ENCODE data around the gene CTSH.
"Not testable (repeated sequence)": the region's sequence is repeated elsewhere in the genome, so short reads cannot be mapped to it uniquely, and the experiment has no call there.

CTSH gene

DNA sequence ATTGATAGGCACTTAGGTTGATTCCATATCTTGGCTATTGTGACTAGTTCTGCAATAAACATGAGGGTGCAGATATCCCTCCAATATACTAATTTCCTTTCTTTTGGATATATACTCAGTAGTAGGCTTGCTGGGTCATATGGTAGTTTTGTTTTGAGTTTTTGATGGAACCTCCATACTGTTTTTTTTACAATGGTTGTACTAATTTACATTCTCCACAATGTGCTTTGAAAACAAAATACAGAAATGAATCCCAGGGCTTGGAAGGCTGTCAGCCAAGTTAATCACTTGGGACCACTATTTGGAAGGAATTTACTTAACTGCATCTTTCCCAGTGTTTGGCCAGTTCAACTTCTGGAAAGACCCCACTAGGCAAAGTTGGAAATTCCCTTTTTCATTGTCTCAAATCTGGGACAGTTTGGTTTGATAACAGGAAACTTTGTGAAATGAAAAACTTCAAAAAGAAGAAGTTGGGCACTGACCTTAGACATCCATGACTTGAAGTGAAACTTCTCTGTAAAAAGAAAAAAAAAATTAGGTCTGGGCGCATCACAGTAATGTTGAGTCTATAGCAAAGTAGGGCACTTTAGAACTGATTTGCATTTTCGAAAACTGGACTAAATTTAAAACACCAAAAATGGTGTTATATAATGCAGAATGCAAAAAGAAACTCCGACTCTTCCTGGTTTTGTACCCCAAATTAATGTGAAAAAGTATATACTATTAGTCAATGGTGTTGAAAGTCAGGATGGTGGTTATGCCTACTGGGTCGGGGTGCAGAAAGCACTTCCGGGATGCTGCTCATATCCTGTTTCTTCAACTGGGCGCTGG, 6.0 kb downstream of the CTSH start:
- DNase-seq: no peak

DNA sequence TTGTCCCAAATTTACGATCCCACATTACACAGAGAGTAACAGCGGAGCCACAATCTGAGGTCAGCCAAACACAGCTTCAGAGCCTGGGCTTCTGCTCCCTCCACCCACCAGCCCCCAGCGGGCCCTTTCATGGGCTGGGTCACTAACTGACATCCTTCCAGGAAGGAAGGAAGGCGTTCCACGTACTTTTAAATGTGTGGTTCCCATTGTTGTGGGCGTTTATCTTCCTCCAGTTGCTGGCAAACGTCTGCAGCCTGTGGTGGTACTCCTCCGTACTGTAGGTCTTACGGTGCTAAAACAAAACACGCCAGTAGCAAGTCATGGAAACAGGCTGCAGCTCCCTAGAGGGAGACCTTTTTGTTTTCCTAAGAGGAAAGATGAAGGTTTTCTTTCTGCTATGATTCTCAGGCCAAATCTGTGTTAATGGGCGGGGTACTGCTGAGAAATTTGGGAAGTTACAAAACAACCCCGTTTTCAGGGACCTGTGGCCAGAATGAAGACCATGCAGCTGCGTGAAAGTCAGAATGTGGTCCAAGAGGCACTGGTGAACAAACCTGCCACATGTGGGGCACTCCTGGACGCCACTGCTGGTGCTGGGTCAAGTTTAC, 7.6 kb downstream of the CTSH start:
- no peak for DNase-seq

DNA sequence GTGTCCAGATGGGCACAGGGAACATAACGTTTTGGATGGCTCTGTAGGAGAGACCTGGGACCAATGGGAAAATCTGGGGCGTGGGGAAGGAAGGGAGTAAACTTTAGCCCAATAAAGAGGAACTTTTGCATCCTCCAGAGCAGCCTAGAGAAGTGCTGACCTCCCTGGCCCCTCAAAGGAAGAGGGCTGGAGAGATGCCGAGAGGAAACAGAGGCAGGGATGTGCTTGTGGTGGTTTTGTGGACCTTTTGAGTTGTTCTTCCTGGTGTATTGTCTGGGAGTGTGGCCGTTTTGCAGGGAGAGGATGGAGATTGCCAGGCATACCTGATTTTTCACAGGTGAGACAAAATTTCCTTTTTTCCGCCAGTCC, 10.2 kb downstream of the CTSH start:
- no peak for DNase-seq

DNA sequence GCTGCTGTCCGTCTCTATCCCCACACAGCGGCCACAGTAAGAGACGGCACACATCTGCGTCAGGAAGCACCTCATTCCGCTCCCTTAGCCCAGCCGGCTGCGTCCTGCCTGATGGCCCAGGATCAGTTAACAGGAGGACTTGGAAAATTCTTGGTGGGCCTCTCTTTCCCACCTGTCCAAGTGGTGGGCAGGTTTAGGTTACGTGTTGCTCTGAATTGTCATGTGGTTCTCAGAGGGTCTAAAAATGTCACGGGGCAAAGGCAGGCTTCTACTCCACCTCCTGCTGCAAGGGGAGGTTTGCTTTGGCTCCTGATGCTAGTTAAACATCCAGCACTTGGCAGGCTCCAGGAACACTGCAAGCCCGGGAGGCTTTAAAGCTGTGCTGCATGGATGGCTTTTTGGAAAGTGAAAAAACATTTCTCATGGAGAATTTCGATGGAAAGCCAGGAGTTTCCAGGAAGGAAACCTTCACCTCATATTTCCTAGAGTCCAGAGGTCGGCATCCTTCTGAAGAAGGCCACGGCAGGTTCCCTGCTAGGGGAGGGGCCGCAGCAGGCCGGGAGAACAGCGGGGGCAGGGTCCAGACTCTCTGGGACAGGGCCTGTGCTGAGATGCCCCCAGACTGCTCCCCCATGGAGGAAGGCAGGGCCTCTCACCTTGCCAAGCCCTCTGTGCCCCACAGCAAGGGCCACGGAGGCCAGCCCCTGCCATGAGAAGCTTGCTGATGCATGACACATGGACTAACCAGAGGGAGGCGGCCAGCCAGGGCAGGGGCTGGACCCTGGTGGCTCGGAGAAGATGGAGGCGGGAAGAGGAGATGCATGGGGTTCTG, 10.8 kb downstream of the CTSH start:
- no peak for DNase-seq

DNA sequence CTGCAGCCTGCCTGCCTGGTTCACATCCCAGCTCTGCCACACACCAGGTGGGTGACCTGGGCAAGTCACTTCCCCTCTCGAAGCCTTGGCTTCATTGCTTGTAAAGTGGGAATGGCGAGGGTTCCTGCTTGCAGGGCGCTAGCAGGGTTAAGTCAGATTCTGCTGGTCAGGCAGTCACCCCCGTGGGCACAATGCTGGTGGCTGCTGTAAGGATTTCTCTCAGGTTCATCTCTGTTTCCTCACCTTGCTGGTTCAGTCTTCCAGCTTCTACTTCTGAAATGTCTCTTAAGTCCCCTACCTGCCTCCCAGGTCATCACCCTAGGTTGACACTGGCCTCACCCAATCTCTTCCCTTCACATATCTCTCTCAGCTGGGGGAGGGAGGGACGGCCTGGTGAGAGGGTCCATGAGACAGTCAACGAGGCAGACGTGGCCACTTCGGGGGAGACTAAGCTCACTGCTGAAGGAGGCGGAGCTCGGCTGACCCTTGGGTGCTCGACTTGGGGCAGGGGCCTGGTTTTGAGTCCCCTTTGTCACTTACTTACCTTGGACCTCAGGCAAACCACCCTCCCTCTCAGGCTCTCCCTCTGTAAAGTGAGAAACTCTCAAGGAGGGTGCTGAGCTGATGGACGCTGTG, 11.5 kb downstream of the CTSH start:
- DNase-seq: no peak

DNA sequence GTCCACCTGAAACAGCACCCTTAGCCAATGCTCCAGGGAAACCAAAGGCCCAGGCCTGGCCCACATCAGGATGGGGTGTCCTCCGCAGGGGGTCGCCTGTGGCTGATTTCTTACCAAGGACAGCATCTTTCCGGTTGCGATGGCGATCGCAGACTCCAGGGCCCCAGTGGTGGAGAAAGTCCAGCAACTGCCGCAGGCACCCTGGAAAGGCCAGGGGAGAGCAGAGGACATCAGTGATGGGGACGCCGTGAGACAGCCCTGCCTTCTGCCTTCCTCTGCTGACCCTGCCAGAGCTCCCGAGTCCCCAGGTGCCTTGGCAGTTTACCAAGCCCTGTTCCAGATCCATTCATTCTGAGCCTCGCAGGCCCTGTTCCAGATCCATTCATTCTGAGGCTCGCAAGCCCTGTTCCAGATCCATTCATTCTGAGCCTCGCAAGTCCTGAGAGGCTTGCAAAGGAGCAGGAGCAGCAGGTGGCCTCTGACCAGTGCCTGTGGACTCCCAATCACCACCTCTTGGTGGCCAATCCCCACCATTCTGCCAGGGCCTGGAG, 12.5 kb downstream of the CTSH start:
- DNase-seq: no peak

DNA sequence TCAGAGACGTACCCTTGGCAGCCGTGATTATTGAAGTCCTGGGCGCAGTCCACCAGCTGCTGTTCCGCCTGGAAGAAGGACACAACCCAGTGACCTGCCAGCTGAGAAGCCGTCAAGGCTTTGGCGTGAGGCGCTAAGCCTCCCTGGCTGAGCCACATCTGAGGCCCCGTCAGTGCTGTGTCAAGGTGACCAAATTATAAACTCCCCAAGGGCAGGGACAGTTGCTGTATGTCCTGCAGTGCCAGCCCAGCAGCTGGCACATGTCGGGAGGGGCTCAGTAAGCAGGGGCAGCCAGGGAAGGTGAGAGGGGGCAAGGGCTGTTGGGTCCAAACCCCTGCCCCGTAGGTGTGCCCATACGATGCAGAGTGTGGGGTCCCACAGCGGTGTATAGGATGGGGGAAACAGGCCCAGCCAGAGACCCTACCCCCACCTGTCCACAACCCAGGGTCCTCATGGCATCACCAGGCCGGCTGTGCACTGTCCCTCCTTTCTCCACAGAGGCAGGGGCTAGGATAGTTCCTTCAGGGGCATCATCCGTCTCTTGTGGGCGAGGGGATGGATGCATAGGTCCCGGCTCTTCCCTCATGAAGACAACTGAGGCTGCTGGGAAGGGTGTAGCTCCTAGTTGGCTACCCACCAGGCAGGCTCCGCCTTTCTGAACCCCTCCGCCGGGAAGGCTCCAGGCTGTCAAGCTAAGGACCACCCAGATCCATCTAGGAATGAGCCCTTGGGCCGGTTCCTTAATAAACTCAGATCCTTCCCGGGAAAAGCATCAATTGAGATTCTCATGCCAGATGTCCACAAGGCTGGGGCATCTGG, 13.2 kb downstream of the CTSH start:
- DNase-seq: no peak

DNA sequence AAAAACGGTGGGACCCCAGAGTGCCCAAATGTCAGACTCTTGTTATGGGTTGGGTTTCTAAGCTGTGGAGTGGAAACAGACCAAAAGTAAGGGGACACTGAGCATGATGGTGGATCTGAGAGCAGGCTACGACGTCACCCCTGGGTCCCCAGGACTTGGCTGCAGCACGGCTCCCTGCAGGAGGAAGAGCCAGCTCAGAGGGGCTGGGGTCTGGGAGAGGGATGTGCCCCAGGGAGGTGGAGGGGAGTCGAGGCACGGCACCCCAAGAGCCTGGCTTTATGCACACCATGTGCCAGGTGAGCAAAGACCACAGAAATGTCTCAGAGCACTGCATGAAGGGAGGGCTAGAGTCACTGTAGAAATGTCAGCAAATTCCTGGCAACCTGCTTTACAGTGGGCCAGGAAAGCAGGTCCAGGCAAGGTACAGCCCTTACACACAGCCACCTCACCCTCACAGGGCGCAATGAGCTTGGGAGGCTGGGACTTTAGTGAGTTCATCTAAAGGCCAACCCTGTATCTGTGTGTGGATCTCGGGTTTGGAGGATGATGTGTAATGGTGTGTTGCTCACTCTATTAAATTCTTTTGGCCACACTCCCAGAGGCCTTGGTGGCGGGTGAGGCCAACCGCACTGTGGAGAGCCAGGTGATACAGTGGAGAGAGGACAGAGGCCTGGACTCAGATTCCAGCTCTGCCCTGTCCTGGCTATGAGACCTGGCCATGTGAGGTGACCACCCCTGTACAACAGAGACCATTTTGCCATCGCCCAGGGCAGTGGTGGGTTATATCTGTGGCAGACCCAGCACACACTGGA, 14.1 kb downstream of the CTSH start:
- no peak for DNase-seq

DNA sequence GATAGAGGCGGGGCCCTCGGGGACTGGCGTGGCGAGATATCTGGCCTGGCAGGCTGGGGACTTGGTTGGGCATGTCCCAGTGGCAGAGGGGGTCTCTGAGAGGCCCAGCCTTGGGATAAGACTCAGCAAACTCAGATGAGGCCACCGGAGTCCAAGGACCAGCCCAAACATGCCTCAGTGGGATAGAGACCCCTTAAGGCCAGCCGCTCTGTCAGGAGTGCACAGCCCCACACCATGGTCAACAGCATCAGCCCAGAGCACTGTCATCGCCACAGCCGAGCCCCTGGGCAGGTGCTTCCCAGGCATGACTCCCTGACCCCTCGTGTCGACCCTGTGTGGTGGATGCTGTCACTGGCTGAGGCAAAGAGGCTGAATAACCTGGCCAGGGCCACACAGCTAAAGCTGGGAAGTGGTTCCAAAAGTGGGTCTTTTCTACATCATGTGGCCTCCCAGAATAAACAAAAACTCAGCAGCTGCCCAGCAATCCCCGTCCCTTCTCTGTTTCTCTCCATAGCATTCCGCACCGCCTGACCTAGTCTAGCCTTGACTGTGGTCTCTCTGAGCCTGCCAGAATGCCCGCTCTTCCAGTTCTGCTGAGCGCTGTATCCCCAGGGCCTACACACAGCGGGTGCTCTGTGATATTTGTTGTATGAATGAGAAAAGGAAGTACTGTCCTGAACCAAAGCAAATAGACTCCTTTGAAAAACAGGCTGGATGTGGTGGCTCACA, 15.1 kb downstream of the CTSH start:
- DNase-seq: no peak

DNA sequence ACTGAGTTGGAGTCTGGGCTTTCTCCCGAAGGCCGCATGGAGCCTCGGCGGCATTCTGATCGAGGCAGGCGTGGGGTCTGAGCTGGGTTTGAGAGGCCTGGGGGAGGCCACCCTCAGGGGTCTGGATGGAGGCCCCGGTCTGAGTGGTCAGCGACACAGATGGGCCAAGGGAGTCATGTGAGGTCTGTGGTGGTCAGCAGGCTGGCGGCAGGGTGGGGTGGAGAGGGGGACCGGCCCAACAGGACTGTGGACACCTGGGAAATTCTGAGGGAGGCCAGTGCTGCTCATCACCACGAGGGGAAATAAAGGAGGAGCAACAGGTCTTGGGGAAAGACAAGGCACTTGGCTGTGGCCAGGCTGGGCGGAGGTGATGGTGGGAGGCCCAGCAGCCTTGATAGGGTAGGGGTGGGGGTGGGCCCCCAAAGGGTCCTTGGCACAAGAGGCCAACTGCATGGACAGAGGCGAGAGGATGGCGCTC, 16.2 kb downstream of the CTSH start:
- no peak for DNase-seq

DNA sequence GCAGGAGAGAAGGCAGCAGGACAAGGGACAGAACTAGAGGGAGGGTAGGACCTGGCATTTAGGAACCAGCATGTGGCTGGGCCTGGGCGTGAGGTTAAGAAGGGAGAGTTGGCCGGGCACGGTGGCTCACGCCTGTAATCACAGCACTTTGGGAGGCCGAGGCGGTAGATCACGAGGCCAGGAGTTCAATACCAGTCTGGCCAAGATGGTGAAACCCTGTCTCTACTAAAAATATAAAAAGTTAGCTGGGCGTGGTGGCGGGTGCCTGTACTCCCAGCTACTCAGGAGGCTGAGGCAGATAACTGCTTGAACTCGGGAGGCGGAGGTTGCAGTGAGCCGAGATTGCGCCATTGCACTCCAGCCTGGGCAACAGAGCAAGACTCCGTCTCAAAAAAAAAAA, 16.7 kb downstream of the CTSH start:
- not testable (repeated sequence) for DNase-seq

DNA sequence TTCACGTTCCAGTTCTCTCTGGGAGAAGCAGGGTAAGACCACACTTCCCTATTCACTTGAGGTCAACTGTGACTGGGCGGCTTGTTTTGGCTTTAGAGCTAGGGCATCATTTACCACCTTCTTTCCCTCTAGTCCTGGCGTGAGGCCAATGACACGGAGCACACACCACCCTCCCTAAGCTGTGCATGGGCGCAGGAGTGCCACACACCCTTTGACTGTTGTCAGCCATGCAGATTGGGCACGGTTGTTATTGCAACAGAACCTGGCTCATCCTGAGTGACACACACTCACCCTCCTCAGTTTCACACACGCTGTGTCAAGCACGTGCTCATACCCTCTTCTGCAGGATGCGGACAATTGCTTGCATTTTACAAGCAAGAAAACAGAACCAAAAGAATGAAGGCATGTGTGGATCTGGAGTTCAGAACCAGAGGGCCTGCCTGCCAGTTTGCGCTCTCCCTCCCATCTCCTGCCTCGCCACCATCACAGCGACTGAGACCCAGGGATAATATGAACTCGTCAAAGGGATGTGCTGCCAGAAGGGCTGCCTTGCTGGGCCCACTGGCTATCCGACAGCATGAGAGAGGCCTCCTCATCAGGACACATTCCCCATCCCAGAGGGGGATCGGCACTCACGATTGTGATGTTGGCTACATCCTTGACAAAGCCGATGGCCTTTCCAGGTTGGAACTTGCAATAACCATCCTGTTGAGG, 17.6 kb downstream of the CTSH start:
- DNase-seq: no peak

DNA sequence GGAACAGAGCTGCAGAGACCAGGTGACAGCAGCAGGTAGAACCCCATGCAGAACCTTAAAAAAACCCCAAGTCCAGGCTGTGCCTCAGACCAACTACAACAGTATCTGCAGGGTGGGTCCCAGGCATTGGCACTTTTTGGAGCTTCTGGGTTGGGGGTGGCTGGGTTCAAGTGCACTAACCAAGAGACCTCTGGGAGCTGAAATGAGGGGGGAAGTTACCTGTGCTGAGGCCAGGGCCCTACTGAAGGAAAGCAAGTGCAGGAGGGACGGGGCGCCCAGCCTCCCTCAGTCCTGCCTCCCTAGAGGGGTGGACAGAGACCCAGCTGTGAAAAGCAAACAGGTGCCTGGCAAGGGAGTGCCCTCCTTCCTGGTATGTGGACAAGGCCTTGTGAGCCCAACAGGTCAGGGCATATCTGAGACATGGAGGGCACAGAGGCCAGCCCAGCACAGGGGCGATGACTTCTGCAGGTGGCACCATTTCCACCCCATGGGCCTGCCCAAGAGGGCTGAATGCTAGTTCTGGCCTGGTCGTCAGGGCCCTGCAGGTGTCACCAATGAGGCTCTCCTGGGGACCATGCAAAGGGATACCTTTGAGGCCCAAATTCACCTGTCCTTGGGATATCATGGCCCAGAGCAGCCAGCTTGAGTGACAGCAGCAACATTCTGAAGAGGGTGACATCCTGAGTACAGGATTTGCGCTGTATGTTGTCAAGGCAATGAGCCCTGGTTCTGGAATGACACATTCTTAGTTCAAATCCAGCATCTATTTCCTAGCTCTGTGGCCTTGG, 18.7 kb downstream of the CTSH start:
- DNase-seq: no peak

DNA sequence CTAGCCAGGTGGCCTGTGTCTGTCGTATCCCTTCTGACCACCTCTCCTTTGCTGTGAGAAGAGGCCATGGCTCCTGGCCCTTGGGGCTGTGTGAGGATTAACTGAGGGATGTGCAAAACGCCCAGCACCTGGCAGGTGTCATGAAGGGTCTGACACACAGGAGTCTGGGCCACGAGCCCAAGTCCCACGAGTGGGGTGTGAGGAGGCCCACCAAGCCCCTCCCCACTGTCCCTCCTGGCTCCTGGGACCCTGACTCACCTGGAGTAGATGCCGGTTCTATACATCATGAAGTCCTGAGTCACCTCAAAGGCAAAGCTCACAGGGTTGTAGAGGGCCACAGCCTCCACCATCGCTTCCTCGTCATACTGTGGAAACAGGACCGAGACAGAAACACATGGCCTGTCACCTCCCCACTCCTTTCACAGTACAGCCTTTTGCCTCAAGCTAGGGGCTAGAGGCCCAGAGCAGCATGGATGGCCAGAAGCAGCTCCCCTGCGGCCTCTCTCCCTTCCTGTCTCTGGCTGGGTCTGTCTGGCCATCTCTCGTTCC, 19.7 kb downstream of the CTSH start:
- DNase-seq: no peak

DNA sequence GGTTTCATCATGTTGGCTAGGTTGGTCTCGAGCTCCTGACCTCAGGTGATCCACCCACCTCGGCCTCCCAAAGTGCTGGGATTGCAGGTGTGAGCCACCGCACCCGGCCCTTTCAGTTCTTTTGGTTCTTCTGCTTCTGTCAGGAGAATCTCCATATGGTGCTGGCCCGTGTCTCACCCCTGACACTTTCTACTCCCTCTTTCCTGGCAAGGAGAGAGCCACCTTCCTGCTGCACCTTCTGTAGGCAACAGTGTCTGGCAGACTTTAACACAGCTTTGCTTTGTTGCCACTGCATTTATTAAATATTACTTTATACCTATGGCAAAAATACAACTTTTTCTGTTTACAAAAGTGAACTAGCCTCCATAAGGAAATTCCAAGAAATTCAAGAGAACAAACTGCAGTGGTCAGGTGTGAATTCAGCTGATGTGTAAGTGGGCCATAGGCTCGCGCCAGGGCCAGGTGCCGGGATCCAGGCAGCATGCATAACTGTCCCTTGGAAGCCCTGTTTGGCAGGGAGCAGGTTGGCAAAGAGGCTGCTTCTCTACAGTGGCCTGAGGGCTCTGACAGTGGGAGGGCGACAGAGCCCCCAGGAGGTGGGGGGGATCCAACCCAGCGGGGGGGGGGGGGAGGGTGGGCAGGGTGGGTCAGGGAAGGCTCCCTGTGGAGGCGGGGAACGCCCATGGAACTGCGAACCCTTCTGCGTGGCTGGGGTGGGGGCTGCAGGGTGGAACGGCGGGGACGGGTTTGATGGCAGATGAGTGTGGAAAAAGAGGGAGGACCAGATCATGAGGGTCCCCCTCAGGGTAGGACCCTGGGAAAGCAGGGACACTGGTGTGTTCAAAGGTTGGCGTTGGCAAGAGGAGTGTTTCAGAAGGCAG, 21.1 kb downstream of the CTSH start:
- DNase-seq: no peak

DNA sequence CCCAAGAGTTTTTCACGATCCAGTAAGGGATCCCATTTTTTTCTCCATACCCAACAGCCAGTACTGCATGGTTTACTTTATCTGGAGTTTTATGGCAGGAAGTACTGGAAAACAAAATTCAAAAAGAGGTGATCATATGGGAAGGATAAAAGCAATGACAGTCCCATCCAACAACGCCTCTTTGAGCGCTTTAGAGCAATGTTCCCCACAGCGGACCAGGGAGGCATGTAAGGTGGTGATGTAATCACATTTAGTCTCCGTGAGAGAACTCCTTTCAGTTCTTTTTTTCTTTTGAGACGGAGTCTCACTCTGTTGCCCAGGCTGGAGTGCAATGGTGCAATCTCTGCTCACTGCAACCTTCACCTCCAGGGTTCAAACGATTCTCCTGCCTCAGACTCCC, 21.8 kb downstream of the CTSH start:
- no peak for DNase-seq

DNA sequence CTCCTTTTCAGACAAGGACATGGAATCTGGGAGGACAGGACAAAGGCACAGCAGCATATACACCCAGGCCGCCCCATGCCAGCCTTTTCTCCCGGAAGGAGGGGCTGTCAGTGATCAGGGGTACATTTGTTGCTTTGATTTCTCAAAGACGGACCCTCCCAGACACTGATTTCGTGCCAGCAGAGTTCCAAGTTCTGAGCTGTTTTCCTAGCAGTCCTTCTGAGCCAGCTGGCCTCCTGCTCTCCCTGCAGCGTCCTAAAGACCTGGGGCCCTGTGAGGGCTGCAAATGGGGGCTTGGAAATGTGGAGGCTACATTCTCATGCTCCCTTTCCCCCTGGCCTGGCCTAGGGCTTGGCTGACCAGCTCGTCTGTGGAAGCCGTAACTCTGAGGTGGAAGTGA, 22.3 kb downstream of the CTSH start:
- no peak for DNase-seq

DNA sequence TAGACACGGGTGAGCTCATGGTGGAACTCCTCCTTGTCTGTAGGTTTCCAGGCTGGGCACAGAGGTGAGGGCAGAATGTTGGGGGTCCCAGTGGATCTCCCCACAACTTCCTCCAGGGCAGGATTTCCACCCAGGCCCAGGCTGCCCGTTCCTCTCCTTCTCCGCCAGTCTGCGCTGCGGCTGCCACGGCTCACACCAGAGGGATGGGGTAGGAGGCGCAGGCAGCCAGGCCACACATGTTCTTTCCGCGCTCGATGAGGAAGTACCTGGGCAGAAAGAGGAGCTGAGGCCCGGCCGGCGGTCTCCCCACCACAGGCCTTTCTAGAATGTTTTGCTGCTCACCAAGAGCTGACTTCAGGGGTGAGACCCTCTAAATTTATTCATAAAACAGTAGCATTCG, 22.9 kb downstream of the CTSH start:
- DNase-seq: no peak
